ENCODE results near the gene PUDP. TPM values are rescaled to one million over a fixed set of nuclear protein-coding genes. Genes with fewer than 3 reads are reported as not detected.

PUDP gene
- total RNA-seq, 1 experiment from 2014 or later: 5.1 TPM

DNA sequence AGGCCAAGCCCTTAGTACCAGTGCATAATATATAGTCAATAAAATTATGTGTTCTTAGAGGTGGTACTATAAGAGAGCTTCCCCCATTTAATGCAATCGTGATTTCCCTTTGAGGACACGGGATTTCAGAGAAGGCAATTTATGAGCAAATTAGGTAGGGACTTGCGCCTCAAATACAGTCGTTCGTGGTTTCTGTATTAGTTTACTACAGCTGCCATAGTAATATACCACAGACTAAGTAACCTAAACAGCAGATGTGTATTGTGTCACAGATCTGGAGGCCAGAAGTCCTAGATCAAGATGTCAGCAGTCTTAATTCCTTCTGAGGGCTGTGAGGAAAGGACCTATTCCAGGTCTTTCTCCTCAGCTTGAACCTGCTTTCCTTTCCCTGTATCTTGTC is 1.5 kb upstream of the PUDP start:
- no peak for DNase-seq (ENCODE audit: low spot score)
- in situ Hi-C loops (cut with HindIII; ENCODE audit: low sequenced_read_pairs): no loop called here

DNA sequence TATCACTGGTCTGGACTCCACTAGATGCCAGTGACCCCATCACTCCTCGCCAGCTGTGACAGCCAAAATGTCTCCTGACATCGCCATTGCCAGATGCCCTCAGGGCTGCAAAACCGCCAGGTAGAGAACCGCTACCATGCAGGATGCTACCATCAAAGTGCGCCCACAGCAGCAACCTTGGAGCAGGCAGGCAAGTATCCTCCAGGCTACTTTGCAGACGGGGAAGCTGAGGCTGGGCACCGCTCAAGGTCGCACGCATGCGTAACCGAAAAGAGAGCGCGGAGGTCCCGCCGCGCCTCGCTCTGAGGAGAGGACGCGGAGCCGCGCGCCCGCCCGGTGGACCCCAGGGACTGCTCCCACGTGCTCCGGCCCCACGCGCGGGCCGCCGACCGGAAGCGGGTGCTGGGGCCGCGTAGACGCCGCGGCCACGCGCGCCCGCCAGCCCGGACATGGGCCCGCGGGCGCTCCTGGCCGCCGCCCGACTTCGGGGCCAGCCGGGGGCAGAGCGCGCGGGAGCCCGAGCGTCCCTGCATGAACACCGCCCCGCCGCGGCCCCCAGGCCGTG is 458 bp downstream of the PUDP start, which contains the start of gene STS:
Gene STS (plus strand): TSS at position 300 of the 565 bp plus-strand sequence. CDS start 105,488 bp downstream, outside the sequence.
- peak; percentile 48 for DNase-seq (ENCODE audit: low spot score)
- in situ Hi-C loops (cut with HindIII; ENCODE audit: low sequenced_read_pairs): no loop called here

DNA sequence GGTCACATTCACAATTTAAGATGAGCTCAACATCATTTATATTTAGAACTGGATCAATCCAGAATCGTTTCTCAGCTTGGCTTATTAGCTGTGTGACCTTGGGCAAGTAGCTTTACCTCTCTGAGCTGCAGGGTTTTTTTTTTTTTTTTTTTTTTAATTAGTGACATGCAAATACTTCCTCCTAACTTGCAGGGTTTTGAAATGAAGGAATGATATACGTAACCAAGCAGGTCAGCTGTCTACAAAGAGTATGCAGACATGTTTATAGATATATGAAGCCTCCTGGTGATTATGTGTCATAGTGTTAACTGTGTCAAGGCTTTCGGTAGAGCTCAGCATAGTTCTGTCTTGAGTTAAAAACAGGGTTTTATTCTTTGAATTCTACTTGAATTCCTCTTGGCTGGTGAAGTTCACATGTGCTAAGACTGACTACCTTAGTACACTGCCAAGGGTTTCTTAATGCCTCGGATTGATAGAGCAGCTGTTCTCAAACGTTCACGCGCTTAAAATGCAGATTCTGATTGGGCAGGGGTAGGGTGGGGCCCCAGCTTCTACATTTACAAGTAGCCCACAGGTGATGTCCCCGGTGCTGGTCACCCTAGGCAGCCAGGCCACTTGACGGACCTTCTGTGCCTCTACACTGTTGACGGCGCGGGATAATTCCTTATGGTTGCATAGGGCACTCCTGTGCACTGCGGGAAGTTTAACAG is 1.1 kb downstream of the PUDP start:
- no peak for DNase-seq (ENCODE audit: low spot score)
- in situ Hi-C loops (cut with HindIII; ENCODE audit: low sequenced_read_pairs): no loop called here

DNA sequence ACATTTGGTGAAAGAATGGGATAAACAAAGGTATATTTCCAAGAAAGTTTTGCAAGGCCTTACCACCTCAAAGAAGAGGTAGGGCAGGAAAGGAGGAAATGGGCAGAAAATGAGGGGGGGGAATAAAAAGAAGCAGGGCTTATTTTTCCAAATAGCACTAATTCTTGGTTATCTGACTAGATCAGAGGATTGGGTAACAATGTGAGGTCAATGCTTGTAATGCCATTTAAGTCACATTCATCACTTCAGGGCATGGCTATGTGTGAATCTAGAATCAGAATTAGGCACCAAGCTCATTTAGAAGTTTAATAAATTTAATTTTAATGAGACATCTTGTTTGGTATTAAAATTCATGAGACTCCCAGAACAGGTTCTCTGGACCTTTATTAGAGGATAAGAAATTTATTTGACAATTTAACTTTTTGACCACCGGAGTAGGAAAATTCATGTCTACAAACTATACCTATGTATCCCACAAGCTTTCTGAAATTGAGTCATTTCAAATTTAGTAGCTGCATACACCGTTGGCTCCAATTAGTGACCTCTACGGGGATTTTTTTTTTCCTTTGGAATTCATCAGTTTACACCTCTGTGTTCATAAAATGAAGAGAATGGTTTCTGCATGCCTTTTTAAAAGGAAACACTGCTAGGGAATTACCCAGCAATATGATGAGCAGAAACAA is 1.8 kb downstream of the PUDP start:
- DNase-seq (ENCODE audit: low spot score): no peak
- in situ Hi-C loops (cut with HindIII; ENCODE audit: low sequenced_read_pairs): no loop called here

DNA sequence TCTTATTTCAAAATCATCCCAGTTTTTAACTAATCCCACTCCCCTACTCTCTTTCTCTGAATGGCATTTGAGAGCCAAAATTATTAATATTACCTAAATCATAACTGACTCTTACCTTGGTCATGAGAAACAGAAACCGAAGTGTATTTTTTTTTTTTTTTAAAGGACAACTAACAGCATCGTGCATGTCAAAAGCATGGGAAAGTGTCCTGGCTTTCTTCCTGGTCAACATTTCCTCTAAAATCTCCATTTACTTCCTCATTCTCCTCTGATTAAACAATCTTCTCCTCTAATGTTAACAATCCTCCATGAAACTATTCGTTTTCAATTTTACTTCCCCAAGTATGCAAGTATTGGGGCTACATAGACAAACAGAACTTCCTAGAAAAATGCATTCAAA is 2.5 kb downstream of the PUDP start:
- DNase-seq (ENCODE audit: low spot score): no peak
- in situ Hi-C loops (cut with HindIII; ENCODE audit: low sequenced_read_pairs): no loop called here

DNA sequence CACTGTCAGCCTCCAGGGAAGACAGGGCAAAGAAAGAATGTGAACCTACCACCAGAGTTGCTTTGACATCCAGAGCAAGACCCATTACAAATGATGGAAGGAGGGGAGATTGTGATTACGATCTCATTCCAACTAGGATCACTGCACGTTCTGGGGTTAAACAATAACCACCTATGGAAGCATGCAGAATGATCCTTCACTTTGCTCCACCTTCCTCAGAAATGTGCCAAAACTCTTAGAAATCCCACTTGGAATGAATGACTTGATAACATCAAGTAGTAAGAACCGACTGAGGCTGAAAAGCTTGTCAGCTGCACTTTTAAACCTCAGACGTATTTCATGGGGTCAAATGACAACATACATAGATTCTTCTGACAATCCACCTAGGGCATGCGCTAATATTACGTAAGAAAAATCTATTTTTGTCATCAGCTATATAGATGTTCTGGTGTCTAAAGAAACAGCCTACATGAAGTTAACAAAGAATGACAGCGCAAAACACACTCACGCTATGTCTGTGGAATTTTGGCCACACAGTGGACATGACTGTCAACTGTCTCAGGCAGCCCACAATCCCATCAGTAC is 3.9 kb downstream of the PUDP start:
- in situ Hi-C loops (cut with HindIII; ENCODE audit: low sequenced_read_pairs): no loop called here
- DNase-seq (ENCODE audit: low spot score): no peak

DNA sequence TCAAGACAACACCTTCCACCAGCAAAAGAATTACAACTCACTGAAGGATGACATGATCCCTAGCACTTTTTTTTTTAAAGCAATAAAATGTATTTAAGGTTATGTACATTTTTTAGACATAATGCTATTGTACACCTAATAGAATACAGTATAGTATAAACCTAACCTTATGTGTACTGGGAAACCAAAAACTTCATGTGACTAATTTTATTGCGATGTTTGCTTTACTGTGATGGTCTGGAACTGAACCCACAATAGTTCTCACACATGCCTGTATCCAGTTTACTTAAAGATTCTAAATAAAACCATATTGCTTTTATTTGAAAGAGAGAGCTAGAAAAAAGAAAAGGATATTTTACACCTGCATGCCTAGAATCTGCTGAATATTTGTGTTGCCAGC is 4.9 kb downstream of the PUDP start:
- in situ Hi-C loops (cut with HindIII; ENCODE audit: low sequenced_read_pairs): no loop called here

DNA sequence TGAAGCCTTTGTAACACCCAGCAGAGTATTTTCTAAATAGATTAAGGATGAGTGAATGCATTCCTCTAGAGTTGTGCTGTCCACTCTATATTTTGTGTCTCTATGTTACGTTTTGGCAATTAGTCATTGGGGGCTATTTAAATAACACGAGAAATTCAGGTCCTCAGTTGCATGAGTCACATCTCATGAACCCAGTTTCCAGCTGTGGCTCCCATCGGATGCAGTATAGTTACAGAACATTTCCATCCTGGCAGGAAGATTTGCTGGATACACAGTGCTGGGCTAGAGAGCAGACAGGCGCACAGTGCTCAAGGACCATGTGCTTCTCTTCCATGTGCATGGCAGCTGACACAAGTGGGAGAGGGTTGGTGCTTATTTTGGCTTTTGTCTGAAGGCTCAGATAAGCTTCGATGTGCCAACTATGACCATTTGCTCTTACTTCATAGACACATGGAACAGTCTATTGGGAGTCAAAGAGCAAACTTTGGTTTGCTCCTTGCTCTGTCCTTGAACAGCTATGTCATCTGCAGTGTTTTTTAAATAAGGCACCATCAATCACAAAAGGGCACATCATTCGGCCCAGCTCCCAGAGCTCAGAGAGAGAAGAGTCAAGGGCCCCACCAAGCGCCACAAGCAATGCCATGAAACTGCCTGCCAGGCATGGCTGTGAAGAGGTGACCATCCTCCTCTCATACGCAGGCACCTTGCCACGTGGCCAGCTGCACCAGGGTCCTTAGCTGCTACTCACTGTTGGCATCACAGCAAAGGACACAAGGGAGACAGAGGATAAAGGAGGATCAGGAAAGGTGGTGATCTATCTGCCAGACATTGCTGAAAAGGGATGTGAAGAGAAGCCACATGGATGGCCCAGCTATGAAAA is 8.5 kb downstream of the PUDP start:
- in situ Hi-C loops (cut with HindIII; ENCODE audit: low sequenced_read_pairs): no loop called here
- DNase-seq (ENCODE audit: low spot score): no peak

More for the DNA sequence above, 4.9 kb downstream of the PUDP start:
- no peak for DNase-seq (ENCODE audit: low spot score)

DNA sequence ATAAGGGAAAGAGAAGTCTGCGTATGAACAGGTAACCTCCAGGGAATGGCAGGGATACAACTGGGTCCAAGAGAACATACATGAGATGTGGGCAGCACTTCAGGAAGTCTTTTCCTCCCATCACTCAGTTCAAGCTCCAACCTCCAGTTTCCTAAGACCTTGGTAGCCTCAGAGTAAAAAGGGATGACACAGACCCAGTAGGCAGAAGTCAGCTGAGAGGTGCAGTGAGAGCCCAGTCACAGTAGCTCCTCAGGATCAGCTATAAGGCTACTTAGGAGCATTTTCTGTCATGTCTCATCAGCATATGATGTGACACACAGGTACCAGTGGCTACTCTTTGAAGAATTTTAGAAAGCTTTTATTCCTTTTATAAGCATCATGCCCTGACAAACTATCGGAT is 13.0 kb downstream of the PUDP start:
- in situ Hi-C loops (cut with HindIII; ENCODE audit: low sequenced_read_pairs): no loop called here
- no peak for DNase-seq (ENCODE audit: low spot score)

DNA sequence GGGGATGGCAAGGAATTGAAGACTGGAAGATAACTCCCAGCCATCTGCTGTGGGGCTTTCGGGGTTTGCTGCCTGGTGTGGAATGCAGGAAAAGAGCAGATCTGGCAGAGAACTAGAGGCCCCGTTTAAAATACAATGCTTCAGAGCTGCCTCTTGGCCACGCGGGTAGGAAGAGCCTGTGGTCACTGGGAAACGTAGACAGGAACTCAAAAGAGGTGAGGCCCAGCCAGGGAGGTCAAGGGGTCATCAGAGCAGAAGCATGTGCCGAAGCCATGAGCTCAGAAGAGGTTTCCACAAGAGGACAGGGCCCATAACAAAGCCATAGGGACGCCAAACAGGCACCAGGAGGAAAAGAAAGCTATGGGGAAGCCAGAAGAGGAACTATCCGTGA is 14.9 kb downstream of the PUDP start:
- no peak for DNase-seq (ENCODE audit: low spot score)
- in situ Hi-C loops (cut with HindIII; ENCODE audit: low sequenced_read_pairs): no loop called here

DNA sequence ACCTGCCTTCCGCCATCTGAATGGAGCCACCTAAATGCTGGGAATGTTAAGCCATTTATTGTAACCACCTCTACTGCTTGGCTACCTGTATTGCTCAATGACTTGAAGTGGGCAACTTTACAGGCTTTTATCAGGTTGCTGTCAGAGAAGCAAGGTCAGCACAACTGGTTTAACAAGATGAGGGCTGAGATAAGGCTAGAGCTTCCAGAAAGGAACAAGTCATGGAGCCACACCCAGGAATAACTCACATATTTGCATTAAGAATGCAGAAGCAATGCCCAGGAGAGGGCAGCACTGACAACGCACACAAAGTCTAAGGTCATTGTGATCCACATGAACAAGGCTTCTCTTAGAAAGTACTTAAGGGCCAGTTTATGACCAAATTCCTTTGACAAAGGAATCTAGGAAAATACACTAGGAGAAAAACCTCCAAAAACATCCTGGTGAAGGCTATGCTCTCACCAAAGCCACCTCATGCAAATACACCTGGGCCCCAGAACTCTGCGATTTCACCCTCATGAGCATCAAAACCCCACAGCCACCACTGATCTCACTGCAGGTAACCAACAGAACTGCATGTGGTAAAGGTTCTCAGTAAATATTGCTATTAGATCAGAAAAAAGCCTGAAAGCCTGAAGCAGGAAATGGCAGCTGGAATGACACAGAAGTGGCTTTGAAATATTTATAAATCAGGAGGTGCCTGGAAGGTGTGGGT is 15.5 kb downstream of the PUDP start:
- DNase-seq (ENCODE audit: low spot score): peak; percentile 17

DNA sequence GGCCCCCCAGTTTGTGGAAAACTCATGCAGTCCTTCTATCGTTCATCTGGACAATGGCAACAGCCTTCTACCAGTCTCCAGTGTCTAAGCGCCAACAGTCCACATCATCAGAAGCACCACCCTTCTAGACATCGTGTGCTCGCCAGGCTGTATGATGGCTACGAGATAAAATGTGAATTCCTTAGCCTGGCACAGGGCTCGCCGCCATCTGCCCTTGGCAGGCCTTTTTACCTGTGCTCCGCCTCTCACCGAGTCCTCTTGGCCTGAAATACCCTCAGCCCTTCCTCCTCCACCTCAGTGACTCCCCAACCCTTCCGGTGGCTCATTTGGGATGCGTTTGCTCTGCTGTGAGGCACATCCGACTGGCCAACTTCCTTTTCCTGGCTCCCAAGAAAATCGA is 16.3 kb downstream of the PUDP start:
- in situ Hi-C loops (cut with HindIII; ENCODE audit: low sequenced_read_pairs): no loop called here
- DNase-seq (ENCODE audit: low spot score): peak; percentile 57

More for the DNA sequence above, 15.5 kb downstream of the PUDP start:
- in situ Hi-C loops (cut with HindIII; ENCODE audit: low sequenced_read_pairs): no loop called here

DNA sequence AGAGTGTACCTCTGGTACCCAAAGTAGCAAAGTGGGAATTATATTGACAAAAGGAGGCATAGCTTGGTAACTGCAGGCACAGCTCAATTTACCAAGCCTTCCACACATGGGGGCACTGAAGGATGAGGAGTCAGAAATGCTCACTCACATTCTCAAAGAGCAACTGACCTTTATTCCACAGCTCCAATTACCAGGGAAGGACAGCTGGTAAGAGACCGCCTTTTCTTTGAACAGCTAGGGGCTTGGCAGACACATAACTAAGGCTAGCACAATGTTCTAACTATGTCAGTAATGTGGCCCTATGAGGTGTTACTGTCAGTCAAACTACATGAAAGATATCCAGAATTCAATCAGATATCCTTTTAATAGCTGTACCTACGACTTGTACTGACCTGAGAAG is 20.9 kb downstream of the PUDP start:
- in situ Hi-C loops (cut with HindIII; ENCODE audit: low sequenced_read_pairs): no loop called here
- DNase-seq (ENCODE audit: low spot score): no peak

DNA sequence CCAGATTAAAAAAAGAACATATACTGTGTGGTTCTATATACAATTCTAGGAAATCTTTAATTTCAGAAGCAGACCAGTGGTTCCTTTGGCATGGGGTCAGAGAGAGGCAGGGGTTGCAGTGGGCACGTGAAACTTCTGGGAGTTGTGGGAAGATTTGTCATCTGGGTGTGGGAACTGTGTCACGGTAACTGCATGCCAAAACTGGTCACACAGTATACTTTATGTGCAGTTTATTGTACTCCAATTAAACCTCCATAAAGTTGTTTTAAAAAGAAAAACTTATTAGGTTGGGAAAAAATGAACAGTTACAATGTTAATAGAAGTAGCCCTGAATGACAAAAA is 27.1 kb downstream of the PUDP start:
- DNase-seq (ENCODE audit: low spot score): no peak
- in situ Hi-C loops (cut with HindIII; ENCODE audit: low sequenced_read_pairs): no loop called here

DNA sequence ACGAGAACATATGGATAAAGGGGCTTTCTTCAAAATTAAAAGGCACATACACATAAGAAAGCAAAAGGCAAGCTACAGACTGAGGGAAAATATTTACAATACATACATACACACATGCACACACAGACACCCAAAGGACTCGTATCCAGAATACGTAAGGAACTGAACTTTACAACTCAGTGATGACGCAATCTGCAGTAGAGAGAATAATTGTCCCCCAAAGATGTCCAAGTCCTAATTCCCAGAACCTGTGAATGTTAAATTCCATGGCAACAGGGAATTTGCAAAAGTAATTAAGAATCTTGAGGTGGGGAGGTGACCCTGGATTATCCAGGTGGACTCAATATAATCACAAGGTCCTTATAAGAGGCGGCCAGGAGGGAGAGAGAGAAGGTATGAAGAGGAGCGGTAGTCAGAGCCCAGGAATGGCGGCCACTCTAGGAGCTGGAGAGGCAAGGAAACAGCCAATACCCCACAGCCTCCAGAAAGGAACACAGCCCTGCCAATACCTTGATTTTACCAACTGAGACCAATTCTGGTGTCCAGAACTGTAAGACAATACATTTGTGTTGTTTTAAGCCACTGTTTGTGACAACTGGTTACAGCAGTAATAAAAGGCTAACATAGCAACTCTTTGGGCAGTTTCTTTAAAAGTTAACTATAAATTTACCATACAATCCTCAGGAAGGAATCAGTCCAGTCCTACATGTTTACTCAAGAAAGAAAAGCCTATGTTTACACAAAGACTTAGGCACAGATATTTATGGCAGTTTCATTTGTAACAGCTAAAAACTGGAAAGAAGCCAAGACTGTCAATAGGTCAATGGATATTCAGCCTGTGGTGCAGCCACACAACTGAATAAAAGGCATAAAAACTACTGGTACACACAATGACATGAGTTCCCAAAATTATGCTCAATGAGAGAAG is 27.7 kb downstream of the PUDP start:
- in situ Hi-C loops (cut with HindIII; ENCODE audit: low sequenced_read_pairs): no loop called here

DNA sequence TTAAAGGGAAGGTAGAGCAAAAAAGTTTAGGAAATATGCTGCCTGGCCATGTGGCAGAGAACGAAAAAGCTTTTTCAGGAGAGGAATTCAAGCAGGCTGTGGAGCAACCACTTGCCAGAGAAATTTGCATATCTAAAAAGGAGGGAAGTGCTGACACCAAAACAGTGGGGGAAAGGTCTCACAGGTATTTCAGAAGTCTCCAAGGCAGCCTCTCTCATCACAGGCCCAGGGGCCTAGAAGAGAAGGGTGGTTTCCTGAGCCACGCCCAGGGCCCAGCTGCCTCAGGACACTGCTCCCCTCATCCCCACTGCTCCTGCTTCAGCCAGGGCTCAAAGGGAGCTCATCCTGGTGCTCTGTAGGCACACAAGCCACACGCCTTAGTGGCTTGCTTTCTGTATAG is 30.4 kb downstream of the PUDP start:
- DNase-seq (ENCODE audit: low spot score): no peak
- in situ Hi-C loops (cut with HindIII; ENCODE audit: low sequenced_read_pairs): no loop called here

More for the DNA sequence above, 27.7 kb downstream of the PUDP start:
- no peak for DNase-seq (ENCODE audit: low spot score)

DNA sequence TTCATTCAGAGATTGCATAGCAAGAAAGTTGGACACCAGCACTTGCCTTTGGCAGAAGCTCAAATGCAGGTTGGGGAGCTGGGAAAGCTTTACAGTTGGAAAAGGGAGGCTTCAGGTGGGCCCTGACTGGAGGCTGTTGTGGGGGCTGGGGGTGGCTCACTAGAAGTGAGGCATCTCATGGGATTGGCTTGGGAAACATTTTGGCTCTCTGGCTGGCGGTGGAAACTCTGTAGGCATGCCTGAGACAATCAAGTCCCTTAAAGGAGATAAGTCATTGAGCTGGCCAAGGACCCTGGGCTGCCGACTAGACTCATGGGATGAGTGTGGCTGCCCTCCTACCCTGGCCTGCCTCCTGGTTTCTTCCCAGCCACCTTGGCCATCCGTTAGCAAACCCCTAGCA is 31.9 kb downstream of the PUDP start:
- in situ Hi-C loops (cut with HindIII; ENCODE audit: low sequenced_read_pairs): no loop called here
- DNase-seq (ENCODE audit: low spot score): no peak

DNA sequence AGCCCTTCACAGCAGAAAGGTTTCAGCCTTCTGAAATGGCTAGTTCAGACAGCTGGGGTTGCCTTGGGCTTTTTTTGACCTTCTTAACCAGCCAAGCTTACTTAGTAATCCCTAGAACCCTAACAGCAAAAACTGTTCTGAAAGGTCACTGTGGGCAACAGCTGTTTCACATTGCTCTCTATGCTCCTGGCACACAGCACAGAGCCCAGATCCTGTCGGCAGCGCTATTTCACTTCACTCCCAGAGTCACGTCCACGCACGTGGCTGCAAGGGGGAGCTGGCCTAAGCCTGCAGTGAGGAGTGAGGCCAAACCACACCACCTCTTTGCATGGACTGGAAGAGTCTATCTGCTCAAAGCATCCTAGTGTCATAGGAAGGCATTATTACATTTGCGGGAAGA is 32.4 kb downstream of the PUDP start:
- no peak for DNase-seq (ENCODE audit: low spot score)
- in situ Hi-C loops (cut with HindIII; ENCODE audit: low sequenced_read_pairs): no loop called here
